G401.6 (cell line): ENCODE data around the gene ARID5B.

Experiments
- FAIRE-seq: peaks from 2 replicates; lab custom pipeline; 2012; peaks lifted over from hg19 to GRCh38; lab: Jason Lieb, UNC

ARID5B gene

GRCh38 chr10:61990761-61991135 lies 89.2 kb downstream of the ARID5B start:
- FAIRE-seq: no peak

GRCh38 chr10:61991166-61991565 lies 89.7 kb downstream of the ARID5B start:
- no peak for FAIRE-seq

GRCh38 chr10:61992059-61992460 lies 90.6 kb downstream of the ARID5B start:
- no peak for FAIRE-seq

- FAIRE-seq: no peak
Measured at GRCh38 chr10:61992671-61993668, 91.5 kb downstream of the ARID5B start.

GRCh38 chr10:61993711-61994401 lies 92.4 kb downstream of the ARID5B start:
- no peak for FAIRE-seq

GRCh38 chr10:61994405-61995219 lies 93.1 kb downstream of the ARID5B start:
- no peak for FAIRE-seq

GRCh38 chr10:61995220-61995503 lies 93.7 kb downstream of the ARID5B start:
- no peak for FAIRE-seq

GRCh38 chr10:61998937-61999336 lies 97.4 kb downstream of the ARID5B start:
- no peak for FAIRE-seq

- no peak for FAIRE-seq
Measured at GRCh38 chr10:62000037-62000603, 98.6 kb downstream of the ARID5B start.

GRCh38 chr10:62000726-62001125 lies 99.2 kb downstream of the ARID5B start:
- FAIRE-seq: no peak

GRCh38 chr10:62001898-62002297 lies 100.4 kb downstream of the ARID5B start:
- FAIRE-seq: no peak

GRCh38 chr10:62002753-62003152 lies 101.3 kb downstream of the ARID5B start:
- no peak for FAIRE-seq

- FAIRE-seq: no peak
Measured at GRCh38 chr10:62004042-62004441, 102.5 kb downstream of the ARID5B start.

- FAIRE-seq: no peak
Measured at GRCh38 chr10:62005281-62005680, 103.8 kb downstream of the ARID5B start.

GRCh38 chr10:62005687-62006086 lies 104.2 kb downstream of the ARID5B start:
- FAIRE-seq: no peak

GRCh38 chr10:62007145-62007544 lies 105.6 kb downstream of the ARID5B start:
- no peak for FAIRE-seq

GRCh38 chr10:62008196-62008595 lies 106.7 kb downstream of the ARID5B start:
- no peak for FAIRE-seq

- FAIRE-seq: no peak
Measured at GRCh38 chr10:62008946-62009345, 107.4 kb downstream of the ARID5B start.

- no peak for FAIRE-seq
Measured at GRCh38 chr10:62010366-62010765, 108.9 kb downstream of the ARID5B start.

- no peak for FAIRE-seq
Measured at GRCh38 chr10:62011558-62011957, 110.1 kb downstream of the ARID5B start.

GRCh38 chr10:62012318-62012717 lies 110.8 kb downstream of the ARID5B start:
- no peak for FAIRE-seq

- no peak for FAIRE-seq
Measured at GRCh38 chr10:62014510-62014909, 113.0 kb downstream of the ARID5B start.
